GM19372 (cell line): Measurements from ENCODE around the gene RNF13.

Experiments used
- ATAC-seq: cut with Tn5 transposase; IDR thresholded peaks from one replicate; pipeline ENCODE4 v1.9.1; 2021; ENCODE audit warnings: mild to moderate bottlenecking, low read depth, moderate library complexity; ENCODE audit not compliant: unreplicated experiment

RNF13 gene

GRCh38 chr3:149812606-149813366 is at the start of gene RNF13:
Gene RNF13, plus strand, starts transcription at chr3:149813215. Its CDS starts 32,812 bp downstream, at chr3:149846027.
- ATAC-seq = peak; percentile 90

DNA sequence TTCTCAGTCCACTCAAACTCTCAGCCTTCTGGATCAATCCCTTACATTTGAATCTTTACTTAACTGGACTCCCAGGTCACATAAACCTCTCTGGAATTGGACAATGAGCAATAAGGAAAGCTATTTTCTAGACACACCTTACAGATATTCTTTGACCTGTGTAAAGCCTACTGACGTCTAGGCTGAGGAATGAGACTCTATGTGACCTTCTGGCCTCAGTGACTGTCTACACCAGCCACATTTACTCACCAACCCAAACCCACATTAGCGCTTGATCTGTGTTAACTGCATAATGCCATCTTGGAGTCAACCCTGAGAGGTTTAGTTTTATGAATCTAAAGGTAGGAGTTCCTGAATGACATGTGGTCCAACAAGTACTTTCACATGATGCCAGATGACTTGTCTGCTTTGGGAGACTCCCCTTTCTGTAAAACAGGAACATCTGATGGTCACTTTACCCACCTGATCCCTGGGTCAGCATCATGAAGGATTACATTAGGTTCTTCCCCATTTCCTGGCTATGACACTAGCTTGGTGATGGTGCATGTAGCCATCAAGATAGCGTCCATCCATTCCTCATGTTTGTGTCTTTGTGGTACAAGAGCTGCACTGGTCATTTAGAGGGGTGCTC is 49.3 kb upstream of the RNF13 start:
- no peak for ATAC-seq

GRCh38 chr3:149764302-149764701 is 48.7 kb upstream of the RNF13 start:
- ATAC-seq = no peak

GRCh38 chr3:149765762-149766334 is 47.2 kb upstream of the RNF13 start:
- no peak for ATAC-seq

DNA sequence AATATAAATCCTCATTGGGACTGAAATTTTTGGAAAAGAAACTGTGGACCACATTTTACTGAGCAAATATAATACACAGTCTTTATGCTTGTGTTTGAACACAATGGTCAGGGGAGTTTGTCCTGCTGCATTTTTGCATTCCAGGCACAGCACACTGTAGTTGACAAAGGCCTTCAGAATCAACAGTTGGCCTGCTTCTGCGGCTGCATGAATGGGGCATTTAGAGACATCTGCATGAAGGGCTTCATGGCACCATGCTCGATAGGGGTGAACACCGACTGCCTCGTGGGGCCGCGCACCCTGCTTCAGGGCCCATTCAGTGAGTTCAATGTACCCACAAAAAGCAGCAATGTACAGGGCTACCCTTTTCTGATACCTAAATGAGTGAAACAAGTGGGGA is 45.3 kb upstream of the RNF13 start:
- no peak for ATAC-seq

- ATAC-seq = no peak
These were observed 44.3 kb upstream of the RNF13 start for GRCh38 chr3:149768704-149769103.

DNA sequence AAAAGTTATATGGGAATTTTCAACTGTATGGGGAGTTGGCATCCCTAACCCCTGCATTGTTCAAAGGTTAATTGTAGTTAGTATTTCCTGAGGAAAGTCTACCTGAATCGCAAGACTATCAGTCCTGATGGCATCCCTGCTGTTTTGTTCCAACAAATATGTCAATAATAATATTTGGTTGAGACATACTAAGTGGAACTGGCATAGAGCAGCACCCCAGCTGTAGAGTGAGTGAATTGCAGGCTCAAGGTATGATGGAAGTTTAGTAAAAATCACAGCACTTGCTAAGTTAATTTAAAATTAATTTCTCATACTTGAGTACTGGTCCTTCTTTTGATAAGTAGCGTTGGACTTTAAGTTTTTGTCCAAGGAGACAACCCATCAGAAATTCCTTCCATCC is 42.8 kb upstream of the RNF13 start:
- ATAC-seq = no peak

GRCh38 chr3:149771652-149772271 is 41.3 kb upstream of the RNF13 start:
- no peak for ATAC-seq

DNA sequence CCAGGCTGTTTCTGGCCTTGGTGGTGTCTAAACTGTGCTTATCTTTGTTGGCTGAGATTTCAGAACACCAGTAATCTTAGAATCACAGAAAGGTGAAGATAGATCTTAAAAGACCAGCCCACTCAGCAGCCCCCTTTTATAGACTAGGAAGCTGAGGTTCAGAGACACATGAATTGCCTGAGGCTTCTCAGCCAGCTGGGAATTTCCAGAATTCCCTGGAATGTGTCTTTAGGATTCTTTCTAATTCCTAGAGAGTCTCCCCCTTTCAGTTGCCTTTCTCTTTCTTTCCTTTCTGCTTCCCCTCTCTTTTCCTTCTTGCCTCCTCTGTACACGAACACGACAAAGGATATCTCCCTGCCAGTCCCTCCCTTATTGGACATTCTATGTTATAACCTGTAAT is 40.2 kb upstream of the RNF13 start:
- no peak for ATAC-seq

DNA sequence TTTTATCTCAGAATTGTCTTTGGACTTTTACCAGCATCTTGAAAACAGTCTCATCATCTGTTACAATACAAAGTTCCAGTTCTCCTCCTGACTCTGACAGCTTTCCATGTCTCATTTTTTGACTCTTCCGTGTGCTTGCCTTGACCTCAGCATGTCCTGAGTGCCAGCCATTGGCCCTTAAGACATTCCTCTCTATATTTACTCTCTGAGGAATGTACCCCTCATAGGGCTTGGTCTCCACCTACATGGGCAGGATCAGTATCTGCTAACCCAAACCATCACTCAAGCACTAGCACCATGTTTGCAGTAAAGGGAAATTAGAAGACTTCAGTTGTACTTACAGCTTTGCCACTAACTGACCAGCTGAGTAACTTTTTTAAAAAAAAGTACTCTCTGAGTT is 36.8 kb upstream of the RNF13 start:
- ATAC-seq = no peak

- ATAC-seq = no peak
These were observed 35.4 kb upstream of the RNF13 start for GRCh38 chr3:149777414-149778214.

DNA sequence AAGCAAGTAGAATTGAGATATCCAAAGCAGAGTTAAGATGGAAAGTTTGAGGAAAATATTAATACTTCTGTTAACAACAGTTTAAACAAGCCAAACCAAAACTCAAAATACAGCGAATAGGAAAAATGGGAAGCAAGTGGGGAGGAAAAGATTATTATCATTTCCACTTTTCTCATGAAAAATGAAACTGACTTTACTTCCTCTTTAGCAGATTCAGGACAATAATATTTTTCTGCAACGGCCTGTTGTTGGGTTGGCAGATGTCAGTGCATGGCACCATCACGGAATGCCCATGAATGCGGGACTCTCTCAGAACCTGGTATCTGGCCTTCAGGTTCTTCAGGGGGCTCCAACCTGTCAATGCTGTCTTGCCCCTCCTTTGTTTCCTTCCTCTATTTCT is 31.8 kb upstream of the RNF13 start:
- no peak for ATAC-seq

DNA sequence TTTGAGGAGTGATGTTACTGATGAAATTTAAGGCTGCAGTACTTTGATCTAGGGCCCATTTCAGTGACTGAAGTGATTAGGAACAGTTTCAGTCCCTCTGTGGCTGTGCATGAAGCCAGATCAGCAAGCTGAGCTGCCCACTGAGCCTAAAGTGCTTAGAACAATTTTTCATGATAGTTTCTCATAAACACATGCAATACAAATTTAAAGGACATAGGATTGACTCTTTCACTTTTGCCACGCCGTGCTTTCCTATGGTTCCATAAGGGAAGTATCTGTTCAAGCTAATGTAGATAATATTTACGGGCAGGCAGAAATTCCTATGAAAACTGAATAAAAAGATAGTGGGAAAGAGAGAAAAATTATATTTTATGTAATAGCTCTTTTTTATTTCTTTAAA is 31.3 kb upstream of the RNF13 start:
- ATAC-seq = no peak

- ATAC-seq = no peak
These were observed 29.4 kb upstream of the RNF13 start for GRCh38 chr3:149783576-149783975.

- no peak for ATAC-seq
These were observed 28.8 kb upstream of the RNF13 start for GRCh38 chr3:149784064-149784704.

DNA sequence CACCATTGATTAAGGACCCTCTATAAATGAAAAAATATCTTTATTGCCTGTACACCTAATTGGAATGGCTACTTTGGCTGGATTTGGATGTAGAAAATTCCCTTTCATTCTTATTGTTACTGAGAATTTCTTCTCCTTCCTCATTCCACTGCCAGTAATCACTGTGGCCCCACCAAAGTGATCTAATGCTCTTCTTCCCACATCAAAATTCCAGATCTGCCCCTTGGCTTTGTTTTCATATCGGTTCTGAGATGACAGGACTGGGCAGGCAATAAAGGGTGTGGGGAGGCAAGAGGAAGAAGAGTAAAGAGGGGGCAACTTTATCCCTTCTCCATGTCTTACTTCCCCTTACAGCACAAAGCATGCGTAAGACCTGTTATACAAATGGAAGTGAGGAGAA is 22.7 kb upstream of the RNF13 start:
- no peak for ATAC-seq

GRCh38 chr3:149790698-149791097 is 22.3 kb upstream of the RNF13 start:
- ATAC-seq = no peak

GRCh38 chr3:149792452-149793270 is 20.4 kb upstream of the RNF13 start, which contains the start of gene ANKUB1:
Gene ANKUB1, minus strand, starts transcription at chr3:149792554. Its CDS starts 188 bp downstream, at chr3:149792366.
- no peak for ATAC-seq

GRCh38 chr3:149796026-149796425 is 17.0 kb upstream of the RNF13 start:
- no peak for ATAC-seq
